Measurements from ENCODE around the gene IL22RA2. TPM values are rescaled to one million over a fixed set of nuclear protein-coding genes. Genes with fewer than 3 reads are reported as not detected.

Gene IL22RA2
- total and polyA plus RNA-seq, 12 donors = not detected

GRCh38 chr6:137193256-137194070 is 20.0 kb upstream of the IL22RA2 start:
- TF ChIP-seq CTCF (IDR thresholded peaks at IDR 0.05) = no peak
- TF ChIP-seq POLR2A (IDR thresholded peaks at IDR 0.05) = no peak
- Histone ChIP-seq H3K36me3 (replicated peaks in 1 of 2) (peaks cover 0 to 11% of the 10 kb centered on the region in 2 donors), H3K27ac (no peak overlapping the region), H3K27me3 (no peaks in the 10 kb centered on the region), H3K4me3 (no peak overlapping the region), H3K9me3 (replicated peaks in 1 of 3) (peaks cover 0 to 4% (median 0%) of the 10 kb centered on the region in 3 donors), H3K4me1 (replicated peaks in 1 of 2) (peaks cover 0 to 15% of the 10 kb centered on the region in 2 donors)
- 73 to 80% (median 78%) methylated on average over 5 of the region's 5 CpGs for WGBS, 4 donors
- intact Hi-C loops (cut with DNase I) = no loop called here
- DNase-seq = no peak

GRCh38 chr6:137192821-137193220 is 19.4 kb upstream of the IL22RA2 start:
- intact Hi-C loops (cut with DNase I) = no loop called here
- H3K4me1 ChIP-seq (replicated peaks in 1 of 2) = peaks cover 0 to 15% of the 10 kb centered on the region in 2 donors
- H3K9me3 ChIP-seq (replicated peaks in 1 of 3) = peaks cover 0 to 9% (median 0%) of the 10 kb centered on the region in 3 donors
- no peak overlapping the region for H3K4me3 ChIP-seq
- H3K27ac ChIP-seq = no peak overlapping the region
- WGBS, 4 donors = 82 to 87% (median 86%) methylated on average over 4 of the region's 4 CpGs
- DNase-seq = no peak
- TF ChIP-seq CTCF (IDR thresholded peaks at IDR 0.05) = no peak
- no peak for TF ChIP-seq POLR2A (IDR thresholded peaks at IDR 0.05)
- no peaks in the 10 kb centered on the region for H3K27me3 ChIP-seq
- peaks cover 0 to 5% of the 10 kb centered on the region in 2 donors for H3K36me3 ChIP-seq (replicated peaks in 1 of 2)

- intact Hi-C loops (cut with DNase I) = no loop called here
- no peaks in the 10 kb centered on the region for H3K27me3 ChIP-seq
Observed at GRCh38 chr6:137191670-137192069, 18.2 kb upstream of the IL22RA2 start.

GRCh38 chr6:137191236-137191635 is 17.8 kb upstream of the IL22RA2 start:
- Histone ChIP-seq H3K4me1 (replicated peaks in 1 of 2) (peaks cover 0 to 14% of the 10 kb centered on the region in 2 donors), H3K27me3 (no peaks in the 10 kb centered on the region), H3K9me3 (replicated peaks in 1 of 3) (peaks cover 0 to 9% (median 0%) of the 10 kb centered on the region in 3 donors), H3K27ac (no peak overlapping the region), H3K4me3 (no peak overlapping the region), H3K36me3 (replicated peaks in 1 of 2) (no peaks in the 10 kb centered on the region)
- no peak for DNase-seq
- intact Hi-C loops (cut with DNase I) = no loop called here
- TF ChIP-seq CTCF (IDR thresholded peaks at IDR 0.05) (no peak), POLR2A (IDR thresholded peaks at IDR 0.05) (no peak)
- WGBS, 4 donors = 47 to 58% (median 53%) methylated on average over 3 of the region's 3 CpGs

More at GRCh38 chr6:137191670-137192069, 18.2 kb upstream of the IL22RA2 start:
- H3K9me3 ChIP-seq (replicated peaks in 1 of 3) = peaks cover 0 to 9% (median 0%) of the 10 kb centered on the region in 3 donors
- no peak overlapping the region for H3K27ac ChIP-seq
- 50 to 67% (median 64%) methylated on average over 1 of the region's 1 CpG for WGBS, 4 donors
- no peak for DNase-seq
- no peaks in the 10 kb centered on the region for H3K36me3 ChIP-seq (replicated peaks in 1 of 2)
- H3K4me1 ChIP-seq (replicated peaks in 1 of 2) = peaks cover 0 to 15% of the 10 kb centered on the region in 2 donors
- no peak overlapping the region for H3K4me3 ChIP-seq
- TF ChIP-seq POLR2A (IDR thresholded peaks at IDR 0.05) = no peak
- no peak for TF ChIP-seq CTCF (IDR thresholded peaks at IDR 0.05)
